ENCODE data around the gene ANKRD40. TPM values are rescaled to one million over a fixed set of nuclear protein-coding genes. Genes with fewer than 3 reads are reported as not detected.

Gene ANKRD40
- total RNA-seq, 1 donor from 2014 or later, result 32.5 TPM

DNA sequence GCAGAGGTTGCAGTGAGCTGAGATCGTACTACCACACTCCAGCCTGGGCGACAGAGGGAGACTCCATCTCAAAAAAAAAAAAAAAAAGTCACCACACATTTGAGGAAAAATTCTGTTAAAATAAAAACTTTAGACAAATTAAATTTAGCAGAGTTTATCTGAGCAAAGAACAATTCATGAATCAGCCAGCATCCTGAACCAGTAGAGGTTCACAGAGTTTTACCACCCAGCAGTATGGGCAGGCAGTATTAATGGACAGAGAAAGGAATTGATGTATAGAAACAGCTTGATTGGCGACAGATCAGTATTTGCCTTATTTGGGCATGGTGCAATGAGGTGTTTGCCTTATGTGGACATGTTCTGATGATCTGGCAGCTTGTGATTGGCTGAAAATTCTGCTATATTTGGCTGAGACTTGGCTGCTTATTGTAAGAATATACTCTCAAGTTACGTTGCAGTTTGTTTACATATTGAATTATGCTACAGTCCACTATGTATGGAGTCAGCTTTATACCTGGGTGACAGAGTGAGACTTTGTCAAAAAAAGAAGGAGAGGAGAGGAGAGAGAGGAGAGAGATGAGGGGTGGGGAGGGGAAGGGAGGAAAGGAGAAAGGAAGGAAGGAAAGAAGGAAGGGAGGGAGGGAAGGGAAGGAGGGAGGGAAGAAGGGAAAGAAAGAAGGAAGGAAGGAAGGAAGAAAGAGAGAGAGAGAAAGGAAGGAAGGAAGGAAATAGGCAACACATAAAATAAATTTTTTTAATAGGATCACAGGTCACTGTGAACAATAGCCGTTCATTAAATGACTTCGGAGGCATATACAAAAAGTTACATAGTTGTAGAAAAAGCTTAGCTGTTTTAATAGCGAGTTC lies 58.4 kb downstream of the ANKRD40 start:
- DNase-seq (ENCODE audit: low read depth in 2 of 2), result no peak

DNA sequence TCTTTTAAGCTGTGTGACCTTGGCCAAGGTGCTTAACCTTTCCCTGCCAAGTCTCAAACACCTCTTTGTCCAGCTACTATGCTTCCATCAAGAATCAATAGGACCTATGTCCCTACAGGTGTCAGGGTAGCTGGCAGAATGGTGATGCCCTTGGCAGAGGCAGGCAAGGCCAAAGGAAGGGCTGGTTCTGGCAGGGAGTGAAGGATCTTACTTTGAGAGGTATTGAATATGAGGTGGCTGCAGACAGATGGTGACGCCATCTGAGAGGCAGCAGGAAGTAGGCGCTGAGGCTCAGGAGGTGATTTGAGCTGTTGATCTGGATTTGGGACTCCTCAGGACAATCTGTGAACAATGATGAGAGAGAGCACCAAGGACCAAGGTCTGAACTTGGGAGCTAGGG lies 60.5 kb downstream of the ANKRD40 start:
- DNase-seq (ENCODE audit: low read depth in 2 of 2), result no peak

DNA sequence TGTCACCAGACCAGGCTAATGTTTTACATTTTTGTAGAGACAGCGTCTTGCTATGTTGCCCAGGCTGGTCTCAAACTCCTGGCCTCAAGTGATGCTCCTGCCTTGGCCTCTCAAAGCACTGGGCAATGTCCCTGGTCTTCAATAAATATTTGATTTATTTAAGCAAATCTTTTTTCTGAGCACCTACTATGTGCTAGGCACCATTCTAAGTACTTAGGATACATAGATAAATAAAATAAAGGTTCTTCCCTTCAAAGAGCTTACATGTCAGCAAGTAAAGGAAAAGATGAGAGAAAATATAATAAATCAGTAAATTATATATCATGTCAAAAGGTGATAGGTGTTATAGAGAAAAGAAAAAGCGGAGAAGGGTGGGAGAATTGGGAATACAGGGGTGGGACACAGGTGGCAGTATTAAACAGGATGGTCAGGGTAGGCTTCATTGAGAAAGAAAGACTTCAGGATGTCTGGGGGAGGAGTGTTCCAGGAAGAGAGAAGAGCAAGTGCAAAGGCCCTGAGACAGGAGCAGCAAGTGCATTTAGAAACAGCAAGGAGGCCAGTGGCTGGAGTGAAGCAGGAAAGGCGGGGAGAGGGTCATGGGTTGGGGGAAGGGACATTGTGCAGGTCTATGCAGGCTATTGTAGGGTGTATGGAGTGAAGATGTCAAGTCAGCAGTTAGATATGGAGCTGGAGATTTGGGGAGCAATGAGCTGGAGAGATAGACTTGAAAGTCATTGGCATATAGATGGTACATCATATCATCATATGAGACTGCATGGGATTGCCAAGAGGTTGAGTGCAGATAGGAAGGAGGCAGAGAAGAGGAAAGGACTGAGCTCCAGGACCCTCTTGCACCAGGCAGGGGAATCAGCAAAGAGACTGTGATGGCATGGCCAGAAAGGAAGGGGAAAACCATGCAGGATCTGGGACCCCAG lies 61.7 kb downstream of the ANKRD40 start:
- no peak for DNase-seq (ENCODE audit: low read depth in 2 of 2)

Other genes starting within 250 kb of the ANKRD40 start
- gene CHAD, start 239.0 kb downstream of the ANKRD40 start, total RNA-seq, result under 0.01 TPM in 1 of 2 replicates, not detected in the other
- 10.9 and 14.5 TPM in 2 replicates for gene RSAD1, start 229.1 kb downstream of the ANKRD40 start, total RNA-seq
- under 0.01 and 0.20 TPM in 2 replicates for gene MYCBPAP, start 199.5 kb downstream of the ANKRD40 start, total RNA-seq
- gene EPN3, start 175.2 kb downstream of the ANKRD40 start, total RNA-seq, result 0.22 TPM in 1 of 2 replicates, not detected in the other
- 22.2 and 31.4 TPM in 2 replicates for gene SPATA20, start 160.7 kb downstream of the ANKRD40 start, total RNA-seq
- not detected in 2 replicates for gene CACNA1G, start 147.2 kb downstream of the ANKRD40 start, total RNA-seq
- gene ABCC3, start 73.0 kb downstream of the ANKRD40 start, total RNA-seq, result 0.40 and 1.7 TPM in 2 replicates
- 11.3 and 17.1 TPM in 2 replicates for gene LUC7L3, start 11.7 kb upstream of the ANKRD40 start, total RNA-seq
- not detected in 2 replicates for gene ANKRD40CL, start 59.6 kb upstream of the ANKRD40 start, total RNA-seq
- gene WFIKKN2, start 127.7 kb upstream of the ANKRD40 start, total RNA-seq, result not detected in 2 replicates
- 3.3 and 3.4 TPM in 2 replicates for gene TOB1, start 158.4 kb upstream of the ANKRD40 start, total RNA-seq